SU-DHL-6 (cell line): ENCODE measurements around the gene DLL1.

Source experiments
- H2AFZ ChIP-seq: fragments of 200-600 bp; sonication (generic); 2 replicates; pipeline ENCODE4 v1.6.1; 2014; ENCODE audit warnings: low read depth, mild to moderate bottlenecking, moderate library complexity, mixed read lengths, antibody characterized with exemption, low read length; ENCODE audit not compliant: severe bottlenecking
- H3F3A ChIP-seq: fragments of 200-600 bp; shearing (Covaris generic); 2 replicates; pipeline ENCODE4 v1.6.0; 2016; ENCODE audit warnings: antibody characterized with exemption, mild to moderate bottlenecking; ENCODE audit not compliant: insufficient read depth
- H3K27ac ChIP-seq: fragments of 200-600 bp; sonication (generic); 2 replicates; pipeline ENCODE4 v1.5.1; 2016; ENCODE audit warnings: low read depth, mild to moderate bottlenecking, low read length, moderate library complexity, mixed read lengths
- H3K27me3 ChIP-seq: fragments of 200-600 bp; sonication (generic), shearing (Covaris generic); 2 replicates; pipeline ENCODE4 v1.6.0; 2014; ENCODE audit warnings: mild to moderate bottlenecking, low read length
- H3K36me3 ChIP-seq: fragments of 200-600 bp; sonication (generic); 2 replicates; pipeline ENCODE4 v1.6.1; 2014; ENCODE audit warnings: mild to moderate bottlenecking, low read length, mixed read lengths
- H3K4me2 ChIP-seq: fragments of 300-600, 200-600 bp; shearing (Covaris generic), sonication (generic); 2 replicates; pipeline ENCODE4 v1.6.0; 2014; ENCODE audit warnings: low read length, low read depth, mild to moderate bottlenecking; ENCODE audit not compliant: poor library complexity, severe bottlenecking
- H3K4me3 ChIP-seq: fragments of 200-600 bp; sonication (generic); 2 replicates; pipeline ENCODE4 v1.5.1; 2014; ENCODE audit warnings: antibody characterized with exemption, low read length, mild to moderate bottlenecking, mixed read lengths; ENCODE audit not compliant: insufficient read depth, poor library complexity, severe bottlenecking
- H3K79me2 ChIP-seq: fragments of 200-600 bp; sonication (generic); 2 replicates; pipeline ENCODE4 v1.6.1; 2014; ENCODE audit warnings: mild to moderate bottlenecking, low read length, moderate library complexity; ENCODE audit not compliant: insufficient read depth
- H3K9ac ChIP-seq: fragments of 200-600 bp; sonication (generic); 2 replicates; pipeline ENCODE4 v1.7.0; 2014; ENCODE audit warnings: mild to moderate bottlenecking, low read length
- H3K9me2 ChIP-seq: fragments of 200-600 bp; sonication (generic); replicated peaks from 2 replicates; pipeline ENCODE4 v1.6.1; 2014; ENCODE audit warnings: low read length; ENCODE audit not compliant: insufficient read depth
- H3K9me3 ChIP-seq: fragments of 200-600 bp; sonication (generic); 2 replicates; pipeline ENCODE4 v1.6.1; 2014; ENCODE audit warnings: low read length, mixed read lengths; ENCODE audit not compliant: insufficient read depth
- H4K20me1 ChIP-seq: fragments of 200-600 bp; sonication (generic); 2 replicates; pipeline ENCODE4 v1.6.1; 2014; ENCODE audit warnings: low read depth, mild to moderate bottlenecking, antibody characterized with exemption, low read length, moderate library complexity, mixed read lengths
- CTCF ChIP-seq: fragments of 200-600 bp; sonication (generic); IDR thresholded peaks from one replicate; pipeline ENCODE4 v1.5.1; 2017; ENCODE audit warnings: antibody characterized with exemption, mild to moderate bottlenecking, low read length, moderate library complexity; ENCODE audit not compliant: insufficient read depth, poor library complexity, severe bottlenecking
- EZH2phosphoT487 ChIP-seq: fragments of 200-600 bp; sonication (generic), shearing (Covaris generic); conservative IDR thresholded peaks from 2 replicates; pipeline ENCODE4 v1.6.1; 2018; ENCODE audit warnings: mild to moderate bottlenecking, antibody characterized with exemption, low read length, moderate library complexity, mixed read lengths

DLL1 gene

GRCh38 chr6:170312876-170313275 is 22.0 kb upstream of the DLL1 start:
- no peak overlapping the region for H2AFZ ChIP-seq
- no peaks in the 10 kb centered on the region for H3F3A ChIP-seq
- no peaks in the 10 kb centered on the region for H3K27me3 ChIP-seq
- no peaks in the 10 kb centered on the region for H3K9me3 ChIP-seq
- H3K9me2 ChIP-seq = no peaks in the 10 kb centered on the region
- 0 out of 2 replicates have a peak, but pooled peaks cover 3% of the 10 kb centered on the region for H3K36me3 ChIP-seq
- no peak overlapping the region for H3K4me3 ChIP-seq
- H3K27ac ChIP-seq = no peak overlapping the region
- peaks cover 11% of the 10 kb centered on the region; the same call in 1 of the 2 replicates for H4K20me1 ChIP-seq
- H3K79me2 ChIP-seq = peaks cover 76% of the 10 kb centered on the region
- H3K9ac ChIP-seq = no peak overlapping the region
- H3K4me2 ChIP-seq = no peak overlapping the region
- no peak for TF ChIP-seq CTCF
- TF ChIP-seq EZH2phosphoT487 = no peak

GRCh38 chr6:170311696-170312095 is 20.8 kb upstream of the DLL1 start:
- H3K4me3 ChIP-seq = no peak overlapping the region
- TF ChIP-seq EZH2phosphoT487 (no peak), CTCF (no peak)
- H3K27ac ChIP-seq = no peak overlapping the region
- H3K4me2 ChIP-seq = no peak overlapping the region
- no peaks in the 10 kb centered on the region for H3K27me3 ChIP-seq
- H3K36me3 ChIP-seq = 0 out of 2 replicates have a peak, but pooled peaks cover 3% of the 10 kb centered on the region
- H3K9ac ChIP-seq = no peak overlapping the region
- no peak overlapping the region for H2AFZ ChIP-seq
- H3F3A ChIP-seq = no peaks in the 10 kb centered on the region
- peaks cover 11% of the 10 kb centered on the region; the same call in 1 of the 2 replicates for H4K20me1 ChIP-seq
- no peaks in the 10 kb centered on the region for H3K9me2 ChIP-seq
- peaks cover 83% of the 10 kb centered on the region for H3K79me2 ChIP-seq
- H3K9me3 ChIP-seq = no peaks in the 10 kb centered on the region

- no peak for TF ChIP-seq EZH2phosphoT487
- no peak for TF ChIP-seq CTCF
- H4K20me1 ChIP-seq = peaks cover 11% of the 10 kb centered on the region; the same call in 1 of the 2 replicates
- no peak overlapping the region for H2AFZ ChIP-seq
- H3K9ac ChIP-seq = no peak overlapping the region
- H3F3A ChIP-seq = no peaks in the 10 kb centered on the region
- no peaks in the 10 kb centered on the region for H3K9me2 ChIP-seq
- no peak overlapping the region for H3K27ac ChIP-seq
- H3K4me3 ChIP-seq = no peak overlapping the region
- no peaks in the 10 kb centered on the region for H3K27me3 ChIP-seq
- H3K9me3 ChIP-seq = no peaks in the 10 kb centered on the region
- peaks cover 64% of the 10 kb centered on the region for H3K79me2 ChIP-seq
- peak overlapping the region; percentile 92 for H3K4me2 ChIP-seq
- H3K36me3 ChIP-seq = 0 out of 2 replicates have a peak, but pooled peaks cover 3% of the 10 kb centered on the region
Observed at GRCh38 chr6:170308761-170309160, 17.9 kb upstream of the DLL1 start.
